ENCODE results near the gene GAB4.
"Not testable (repeated sequence)": the region's sequence is repeated elsewhere in the genome, so short reads cannot be mapped to it uniquely, and the experiment has no call there.

GAB4 gene

DNA sequence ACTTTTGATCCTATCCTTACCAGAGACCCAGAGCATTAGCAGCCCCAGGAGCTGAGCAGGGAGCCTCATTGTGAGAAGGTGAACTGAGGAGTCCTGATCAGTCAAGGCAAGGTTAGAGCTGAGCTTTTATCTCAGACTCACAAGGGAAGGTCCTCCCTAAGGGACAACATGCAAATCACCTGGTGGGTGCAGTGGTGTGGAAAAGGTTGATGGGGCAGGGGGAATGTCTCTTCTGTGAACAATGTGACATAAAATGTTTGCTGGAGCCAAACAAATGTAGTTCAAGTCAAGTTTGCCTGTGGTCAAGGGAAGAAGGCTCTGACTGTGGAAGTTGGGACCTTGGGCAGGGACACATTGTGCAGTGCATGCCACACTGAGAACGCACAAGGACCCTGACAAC lies 93.1 kb downstream of the GAB4 start:
- not testable (repeated sequence) for DNase-seq (ENCODE audit: low read depth in 2 of 3, low spot score in 2 of 3)

DNA sequence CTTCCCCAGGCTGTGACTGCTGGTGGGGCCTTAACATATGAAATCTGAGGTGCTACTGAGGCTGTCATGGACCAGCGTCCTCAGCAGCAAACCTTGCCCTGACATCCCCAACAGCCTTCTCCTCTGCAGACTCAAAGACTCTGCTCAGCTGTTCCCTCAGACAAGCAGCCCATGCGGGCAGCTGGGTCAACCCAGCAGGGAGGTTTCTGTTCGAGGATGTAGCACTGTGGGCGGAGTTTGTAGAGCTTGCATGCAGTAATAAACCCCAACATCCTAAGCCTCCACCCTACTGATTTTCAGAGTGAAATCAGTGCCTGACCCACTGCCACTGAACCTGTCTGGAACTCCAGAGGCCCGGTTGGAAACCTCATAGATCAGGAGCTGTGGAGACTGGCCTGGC lies 94.0 kb downstream of the GAB4 start:
- no peak for DNase-seq (ENCODE audit: low read depth in 2 of 3, low spot score in 2 of 3)

DNA sequence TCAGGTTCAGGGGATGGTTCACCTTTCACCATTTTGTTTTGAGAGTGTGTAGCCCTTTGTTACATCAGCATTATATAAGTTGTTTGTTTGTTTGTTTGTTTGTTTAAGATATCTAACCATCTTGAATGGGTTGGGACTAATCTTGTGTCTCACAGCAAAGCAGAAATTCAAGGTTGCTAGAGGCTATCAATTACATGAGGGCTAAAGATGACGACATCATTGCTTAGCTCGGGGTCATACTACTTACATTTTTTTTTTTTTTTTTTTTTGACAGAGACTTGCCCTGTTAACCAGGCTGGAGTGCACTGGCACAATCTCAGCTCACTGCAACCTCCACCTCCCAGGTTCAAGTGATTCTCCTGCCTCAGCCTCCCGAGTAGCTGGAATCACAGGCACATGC lies 95.7 kb downstream of the GAB4 start:
- DNase-seq (ENCODE audit: low read depth in 2 of 3, low spot score in 2 of 3), result no peak

Measured in activated CD8-positive, alpha-beta memory T cell treated with anti-CD3 and anti-CD28 coated beads for 48 hours (primary cell).